Astrocyte of the spinal cord (primary cell): Measurements from ENCODE around the gene PLEKHG4B.
A peak's percentile ranks its signal among the peaks of the same experiment; 100 is the strongest.

Experiments
- DNase-seq: peaks from one replicate; pipeline ENCODE4 v3.0.0; 2011; ENCODE audit warnings: low read depth, low spot score
- H3K4me3 ChIP-seq: 2 replicates; pipeline ENCODE4 v1.5.1; 2011; ENCODE audit warnings: low read depth, mild to moderate bottlenecking, low read length, moderate library complexity
- in situ Hi-C: cut with HindIII; loops from 2 replicates; pipeline ENCODE4 v1.10.0; 2017; ENCODE audit warnings: low sequenced_read_pairs
- TF ChIP-seq, protein P1 (sequence below): IDR thresholded peaks from 2 replicates; pipeline ENCODE4 v1.5.1; 2012; ENCODE audit warnings: low read depth, mild to moderate bottlenecking, low read length, inconsistent platforms

The PLEKHG4B gene

GRCh38 chr5:126806-127205 lies 34.8 kb downstream of the PLEKHG4B start:
- in situ Hi-C loops: no loop called here
- TF ChIP-seq, protein P1, sequence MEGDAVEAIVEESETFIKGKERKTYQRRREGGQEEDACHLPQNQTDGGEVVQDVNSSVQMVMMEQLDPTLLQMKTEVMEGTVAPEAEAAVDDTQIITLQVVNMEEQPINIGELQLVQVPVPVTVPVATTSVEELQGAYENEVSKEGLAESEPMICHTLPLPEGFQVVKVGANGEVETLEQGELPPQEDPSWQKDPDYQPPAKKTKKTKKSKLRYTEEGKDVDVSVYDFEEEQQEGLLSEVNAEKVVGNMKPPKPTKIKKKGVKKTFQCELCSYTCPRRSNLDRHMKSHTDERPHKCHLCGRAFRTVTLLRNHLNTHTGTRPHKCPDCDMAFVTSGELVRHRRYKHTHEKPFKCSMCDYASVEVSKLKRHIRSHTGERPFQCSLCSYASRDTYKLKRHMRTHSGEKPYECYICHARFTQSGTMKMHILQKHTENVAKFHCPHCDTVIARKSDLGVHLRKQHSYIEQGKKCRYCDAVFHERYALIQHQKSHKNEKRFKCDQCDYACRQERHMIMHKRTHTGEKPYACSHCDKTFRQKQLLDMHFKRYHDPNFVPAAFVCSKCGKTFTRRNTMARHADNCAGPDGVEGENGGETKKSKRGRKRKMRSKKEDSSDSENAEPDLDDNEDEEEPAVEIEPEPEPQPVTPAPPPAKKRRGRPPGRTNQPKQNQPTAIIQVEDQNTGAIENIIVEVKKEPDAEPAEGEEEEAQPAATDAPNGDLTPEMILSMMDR: no peak
- H3K4me3 ChIP-seq: no peak overlapping the region
- DNase-seq: no peak

DNA sequence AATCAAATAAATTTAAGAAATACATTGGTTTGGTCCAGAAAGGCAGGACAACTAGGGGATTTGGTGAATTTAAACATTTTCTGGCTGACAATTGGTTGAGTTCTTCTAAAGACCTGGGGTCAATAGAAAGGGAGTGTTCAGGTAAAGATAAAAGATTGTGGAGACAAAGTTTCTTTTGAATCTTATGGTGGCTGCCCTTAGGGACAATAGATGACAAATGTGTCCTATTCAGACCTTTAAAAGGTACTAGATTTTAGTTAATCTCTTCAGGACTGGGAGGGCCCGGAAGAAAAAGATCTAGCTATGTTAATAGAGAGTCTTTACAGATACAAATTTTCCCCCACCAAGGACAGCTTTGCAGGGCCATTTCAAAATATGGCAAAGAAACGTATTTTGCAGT lies 35.9 kb downstream of the PLEKHG4B start:
- in situ Hi-C loops: no loop called here
- no peak for DNase-seq
- H3K4me3 ChIP-seq: no peak overlapping the region
- TF ChIP-seq, protein P1: no peak

- in situ Hi-C loops: no loop called here
- TF ChIP-seq, protein P1: no peak
- H3K4me3 ChIP-seq: no peak overlapping the region
- DNase-seq: peak; percentile 26
Measured at GRCh38 chr5:128446-128845, 36.5 kb downstream of the PLEKHG4B start.

GRCh38 chr5:129148-129547 lies 37.2 kb downstream of the PLEKHG4B start:
- TF ChIP-seq, protein P1: no peak
- H3K4me3 ChIP-seq: no peak overlapping the region
- in situ Hi-C loops: no loop called here
- no peak for DNase-seq

GRCh38 chr5:129820-130219 lies 37.9 kb downstream of the PLEKHG4B start:
- DNase-seq: peak; percentile 87
- H3K4me3 ChIP-seq: no peak overlapping the region
- in situ Hi-C loops: no loop called here
- TF ChIP-seq, protein P1: no peak

DNA sequence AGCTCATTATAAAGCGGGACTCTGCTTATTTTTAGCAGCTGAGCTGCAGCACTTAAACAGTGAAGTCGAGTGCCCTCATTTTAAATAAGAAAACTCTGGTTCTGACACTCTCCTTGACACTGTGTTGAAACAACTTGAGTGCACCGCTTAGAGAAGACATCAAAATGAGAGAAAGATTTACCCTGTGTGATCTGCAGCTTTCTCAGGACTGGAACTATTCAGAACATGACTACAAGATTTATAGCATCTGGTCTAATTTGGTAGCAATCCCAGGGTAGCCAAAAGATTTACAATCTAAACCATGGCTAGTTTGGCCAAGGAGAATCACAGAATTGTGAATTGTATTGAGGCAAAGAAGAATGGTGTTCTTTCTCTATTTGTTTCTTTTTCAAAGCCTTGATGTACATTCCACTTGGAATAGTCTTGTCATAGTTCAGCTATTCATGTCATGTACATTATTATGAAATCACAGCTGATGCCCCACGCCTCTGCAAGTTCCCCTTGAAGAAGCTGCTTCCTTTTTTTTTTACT lies 38.7 kb downstream of the PLEKHG4B start:
- TF ChIP-seq, protein P1: no peak
- no peak overlapping the region for H3K4me3 ChIP-seq
- in situ Hi-C loops: no loop called here
- peak; percentile 51 for DNase-seq

GRCh38 chr5:136901-137300 lies 44.9 kb downstream of the PLEKHG4B start:
- H3K4me3 ChIP-seq: no peak overlapping the region
- in situ Hi-C loops: no loop called here
- no peak for DNase-seq
- TF ChIP-seq, protein P1: no peak
